Osteocyte (in vitro differentiated cells): ENCODE results near the gene KLF13. TPM values are rescaled to one million over a fixed set of nuclear protein-coding genes. Genes with fewer than 3 reads are reported as not detected.

Source experiments
- DNase-seq: peaks from one replicate; pipeline ENCODE4 v3.0.0; 2021; ENCODE audit warnings: mixed read lengths; ENCODE audit not compliant: unreplicated experiment; ENCODE audit errors: extremely low spot score
- H3K27ac Mint-ChIP-seq: one replicate; pipeline ENCODE4 v1.8.0; 2021; ENCODE audit warnings: mild to moderate bottlenecking, mixed read lengths; ENCODE audit not compliant: unreplicated experiment
- H3K27me3 Mint-ChIP-seq: one replicate; pipeline ENCODE4 v1.8.0; 2021; ENCODE audit warnings: mixed read lengths; ENCODE audit not compliant: unreplicated experiment
- H3K36me3 Mint-ChIP-seq: one replicate; pipeline ENCODE4 v1.8.0; 2021; ENCODE audit warnings: mixed read lengths; ENCODE audit not compliant: unreplicated experiment
- H3K4me1 Mint-ChIP-seq: one replicate; pipeline ENCODE4 v1.8.0; 2021; ENCODE audit warnings: mixed read lengths; ENCODE audit not compliant: unreplicated experiment
- H3K4me3 Mint-ChIP-seq: one replicate; pipeline ENCODE4 v1.8.0; 2021; ENCODE audit warnings: mild to moderate bottlenecking, moderate library complexity, mixed read lengths; ENCODE audit not compliant: unreplicated experiment
- H3K9me3 Mint-ChIP-seq: one replicate; pipeline ENCODE4 v1.8.0; 2021; ENCODE audit warnings: mixed read lengths; ENCODE audit not compliant: unreplicated experiment
- total RNA-seq: library from RNA; stranded (reverse); gene quantifications from 2 replicates; pipeline ENCODE4 v1.2.1, GENCODE V29; 2021
- TF ChIP-seq, protein P1 (sequence below): fragments of 200-600 bp; sonication (generic); IDR thresholded peaks from 2 replicates; pipeline ENCODE4 v1.5.0; 2021; ENCODE audit warnings: antibody characterized with exemption, mild to moderate bottlenecking, moderate library complexity

The KLF13 gene
- total RNA-seq, 1 donor from 2014 or later, result 54.5 TPM

DNA sequence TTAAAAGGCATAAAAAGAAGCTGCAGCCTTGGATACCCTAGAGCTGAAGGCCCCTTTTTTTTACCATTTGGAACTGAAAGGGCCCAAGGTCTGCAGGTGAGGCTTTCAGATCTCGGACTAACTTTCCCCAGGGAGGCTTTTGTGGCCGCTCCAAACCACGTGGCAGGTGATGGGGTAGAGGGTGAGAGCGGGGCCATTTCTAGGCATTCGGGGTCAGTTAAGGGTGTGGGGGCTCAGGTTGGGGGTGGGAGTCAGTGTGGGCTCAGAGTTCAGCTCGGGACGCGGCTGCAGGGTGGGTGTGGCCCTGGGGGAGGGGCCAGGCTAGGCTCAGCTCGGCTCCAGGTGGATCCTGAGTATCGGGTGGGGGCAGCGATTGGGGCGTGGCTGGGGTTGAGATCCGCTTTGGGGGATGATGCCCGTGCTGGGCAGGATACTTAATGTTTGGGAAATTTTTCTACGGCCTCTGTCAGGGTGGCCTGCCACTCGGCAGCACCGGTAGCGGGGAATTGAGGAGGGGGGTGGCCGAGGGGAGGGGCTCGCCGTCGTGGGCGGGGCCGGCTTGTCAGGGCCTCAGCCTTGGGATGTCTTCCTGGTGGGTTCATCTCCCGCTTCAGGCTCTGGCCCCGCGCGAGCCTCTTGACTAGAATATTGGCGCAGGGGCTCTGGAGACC, 2.5 kb downstream of the KLF13 start:
- H3K4me1 Mint-ChIP-seq, result peaks cover 38% of the 10 kb centered on the region
- H3K27me3 Mint-ChIP-seq, result no peaks in the 10 kb centered on the region
- H3K4me3 Mint-ChIP-seq, result peak overlapping the region; percentile 85
- no peaks in the 10 kb centered on the region for H3K36me3 Mint-ChIP-seq
- peak overlapping the region; percentile 87 for H3K27ac Mint-ChIP-seq
- no peaks in the 10 kb centered on the region for H3K9me3 Mint-ChIP-seq
- TF ChIP-seq, protein P1, sequence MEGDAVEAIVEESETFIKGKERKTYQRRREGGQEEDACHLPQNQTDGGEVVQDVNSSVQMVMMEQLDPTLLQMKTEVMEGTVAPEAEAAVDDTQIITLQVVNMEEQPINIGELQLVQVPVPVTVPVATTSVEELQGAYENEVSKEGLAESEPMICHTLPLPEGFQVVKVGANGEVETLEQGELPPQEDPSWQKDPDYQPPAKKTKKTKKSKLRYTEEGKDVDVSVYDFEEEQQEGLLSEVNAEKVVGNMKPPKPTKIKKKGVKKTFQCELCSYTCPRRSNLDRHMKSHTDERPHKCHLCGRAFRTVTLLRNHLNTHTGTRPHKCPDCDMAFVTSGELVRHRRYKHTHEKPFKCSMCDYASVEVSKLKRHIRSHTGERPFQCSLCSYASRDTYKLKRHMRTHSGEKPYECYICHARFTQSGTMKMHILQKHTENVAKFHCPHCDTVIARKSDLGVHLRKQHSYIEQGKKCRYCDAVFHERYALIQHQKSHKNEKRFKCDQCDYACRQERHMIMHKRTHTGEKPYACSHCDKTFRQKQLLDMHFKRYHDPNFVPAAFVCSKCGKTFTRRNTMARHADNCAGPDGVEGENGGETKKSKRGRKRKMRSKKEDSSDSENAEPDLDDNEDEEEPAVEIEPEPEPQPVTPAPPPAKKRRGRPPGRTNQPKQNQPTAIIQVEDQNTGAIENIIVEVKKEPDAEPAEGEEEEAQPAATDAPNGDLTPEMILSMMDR, result no peak
- DNase-seq, result no peak

DNA sequence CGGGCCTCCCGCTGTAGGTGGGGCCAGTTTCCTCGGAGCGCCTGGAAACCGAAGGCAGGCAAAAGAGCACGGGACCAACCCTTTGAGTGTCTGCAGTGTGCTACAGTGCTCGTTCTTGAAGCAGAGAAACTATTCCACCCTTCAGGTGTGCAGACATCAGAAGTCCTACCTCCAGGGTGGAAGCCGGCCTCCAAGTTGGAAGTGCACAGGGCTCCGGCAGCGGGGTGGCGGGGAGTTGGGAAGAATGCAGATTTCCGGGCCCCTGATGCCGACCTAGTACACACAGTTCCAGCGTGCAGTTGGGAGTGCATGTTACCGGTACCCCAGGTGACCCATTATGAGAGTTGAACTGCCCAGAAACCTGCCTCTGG, 3.0 kb downstream of the KLF13 start:
- no peaks in the 10 kb centered on the region for H3K27me3 Mint-ChIP-seq
- H3K27ac Mint-ChIP-seq, result peak overlapping the region; percentile 87
- TF ChIP-seq, protein P1, result no peak
- no peak for DNase-seq
- no peaks in the 10 kb centered on the region for H3K9me3 Mint-ChIP-seq
- H3K4me3 Mint-ChIP-seq, result peak overlapping the region; percentile 85
- H3K36me3 Mint-ChIP-seq, result no peaks in the 10 kb centered on the region
- H3K4me1 Mint-ChIP-seq, result peaks cover 39% of the 10 kb centered on the region

DNA sequence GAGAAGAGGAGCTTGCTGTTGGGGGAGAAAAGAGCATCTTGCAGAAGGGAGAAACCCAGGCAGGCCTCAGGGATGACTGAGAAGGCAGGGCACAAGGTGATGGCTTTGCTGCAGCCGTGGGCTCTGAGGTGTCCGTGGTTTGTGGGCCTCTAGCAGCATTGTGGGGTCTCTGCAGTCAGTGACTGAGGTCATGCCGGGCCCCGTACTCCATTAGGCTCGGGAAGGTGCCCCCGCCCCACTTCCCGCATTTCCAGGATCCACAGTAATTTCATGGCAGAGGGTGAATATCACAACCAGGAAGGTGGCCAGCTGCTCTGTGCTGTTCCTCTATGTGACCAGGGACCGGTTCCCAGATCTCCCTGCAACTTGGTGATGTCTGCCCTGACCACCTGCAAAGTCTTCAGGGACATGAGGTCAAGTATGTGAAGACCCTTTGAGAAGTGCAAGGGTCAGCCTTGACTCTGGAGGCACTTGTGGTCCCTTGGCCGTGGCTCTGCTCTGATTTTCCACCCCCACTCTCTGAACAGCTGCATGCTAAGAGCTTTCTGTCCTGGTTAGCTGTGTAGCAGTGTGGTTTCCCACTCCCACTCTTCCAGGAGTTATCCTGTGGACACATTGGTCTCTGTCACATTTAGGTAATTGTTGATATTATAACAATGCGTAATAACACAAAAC, 3.6 kb downstream of the KLF13 start:
- Mint-ChIP-seq H3K27ac (peak overlapping the region; percentile 57), H3K9me3 (no peaks in the 10 kb centered on the region)

DNA sequence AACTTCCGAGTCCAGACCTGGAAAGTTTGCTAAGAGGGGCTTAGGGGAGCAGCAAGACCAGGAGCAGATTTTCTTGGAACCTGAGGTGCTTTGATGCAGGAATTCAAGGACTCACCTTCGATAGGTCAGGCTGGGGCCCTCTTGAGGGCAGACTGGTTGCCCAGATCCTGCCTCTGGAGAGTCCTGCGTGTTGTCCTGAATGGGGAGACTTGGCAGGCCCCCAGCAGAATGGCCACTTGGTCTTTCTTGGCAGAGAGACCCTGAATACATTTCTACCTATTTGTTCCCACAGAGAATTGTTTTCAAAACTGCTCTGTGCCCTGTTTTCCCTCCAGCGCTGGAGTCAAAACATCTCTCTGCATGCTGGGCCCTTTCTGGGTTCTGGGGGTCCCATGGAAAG, 4.2 kb downstream of the KLF13 start:
- Mint-ChIP-seq H3K27me3 (no peaks in the 10 kb centered on the region), H3K4me3 (no peak overlapping the region), H3K9me3 (no peaks in the 10 kb centered on the region), H3K27ac (no peak overlapping the region), H3K4me1 (peaks cover 43% of the 10 kb centered on the region), H3K36me3 (no peaks in the 10 kb centered on the region)
- TF ChIP-seq, protein P1, result no peak
- DNase-seq, result no peak

More for the DNA sequence above, 3.6 kb downstream of the KLF13 start:
- TF ChIP-seq, protein P1, result no peak
- no peak for DNase-seq
- Mint-ChIP-seq H3K27me3 (no peaks in the 10 kb centered on the region), H3K36me3 (no peaks in the 10 kb centered on the region), H3K4me3 (peak overlapping the region; percentile 48), H3K4me1 (peaks cover 41% of the 10 kb centered on the region)

DNA sequence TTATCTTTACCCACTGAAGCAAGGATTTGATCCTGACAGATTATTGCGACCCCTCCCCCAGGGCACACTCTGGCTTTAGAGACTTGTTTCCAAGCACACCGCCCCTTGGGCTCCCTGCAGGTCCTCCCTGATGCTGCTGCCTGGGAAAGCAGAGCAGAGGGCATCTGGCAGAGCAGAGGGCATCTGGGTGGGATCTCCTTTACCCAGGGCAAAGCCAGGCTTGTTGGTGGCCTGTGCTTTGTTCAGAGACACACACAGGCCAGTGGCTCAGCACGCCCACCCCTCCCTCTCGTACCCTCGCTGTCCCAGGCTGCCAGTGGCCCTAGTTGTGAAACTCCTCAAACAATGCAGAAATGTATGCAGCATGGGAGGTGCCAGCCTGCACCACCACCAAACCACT, 4.8 kb downstream of the KLF13 start:
- no peaks in the 10 kb centered on the region for H3K27me3 Mint-ChIP-seq
- H3K4me1 Mint-ChIP-seq, result peaks cover 43% of the 10 kb centered on the region
- H3K27ac Mint-ChIP-seq, result no peak overlapping the region
- H3K36me3 Mint-ChIP-seq, result no peaks in the 10 kb centered on the region
- no peak overlapping the region for H3K4me3 Mint-ChIP-seq
- DNase-seq, result no peak
- H3K9me3 Mint-ChIP-seq, result no peaks in the 10 kb centered on the region
- TF ChIP-seq, protein P1, result no peak
